Erythroblast (primary cell): ENCODE results near the gene HENMT1.

ENCODE experiments used
- GATA1 ChIP-seq: IDR thresholded peaks from 2 replicates; pipeline ENCODE4 v1.6.1; 2011; ENCODE audit warnings: low read depth, mild to moderate bottlenecking, control low read depth, low read length, moderate library complexity
- POLR2A ChIP-seq: IDR thresholded peaks from 2 replicates; pipeline ENCODE4 v1.6.1; 2011; ENCODE audit warnings: mild to moderate bottlenecking, low read length

DNA sequence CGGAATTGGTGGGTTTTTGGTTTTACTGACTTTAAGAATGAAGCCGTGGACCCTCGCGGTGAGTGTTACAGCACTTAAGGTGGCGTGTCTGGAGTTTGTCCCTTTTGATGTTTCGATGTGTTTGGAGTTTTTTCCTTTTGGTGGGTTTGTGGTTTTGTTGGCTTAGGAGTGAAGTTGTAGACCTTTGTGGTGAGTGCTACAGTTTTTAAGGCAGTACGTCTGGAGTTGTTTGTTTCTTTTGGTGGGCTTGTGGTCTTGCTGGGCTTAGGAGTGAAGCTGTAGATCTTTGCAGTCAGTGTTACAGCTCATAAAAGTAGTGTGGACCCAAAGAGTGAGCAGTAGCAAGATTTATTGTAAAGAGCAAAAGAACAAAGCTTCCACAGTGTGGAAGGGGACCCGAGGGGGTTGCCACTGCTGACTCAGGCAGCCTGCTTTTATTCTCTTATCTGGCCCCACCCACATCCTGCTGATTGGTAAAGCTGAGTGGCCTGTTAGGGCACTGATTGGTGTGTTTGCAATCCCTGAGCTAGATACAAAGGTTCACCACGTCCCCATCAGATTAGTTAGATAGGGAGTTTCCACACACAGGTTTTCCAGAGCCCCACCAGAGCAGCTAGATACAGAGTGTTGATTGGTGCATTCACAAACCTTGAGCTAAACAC, 20.9 kb downstream of the HENMT1 start:
- TF ChIP-seq POLR2A (no peak), GATA1 (no peak)
